ENCODE measurements around the gene CHST14. TPM values are rescaled to one million over a fixed set of nuclear protein-coding genes. Genes with fewer than 3 reads are reported as not detected.

The CHST14 gene
- total RNA-seq, 1 experiment from 2014 or later: 14.3 TPM

DNA sequence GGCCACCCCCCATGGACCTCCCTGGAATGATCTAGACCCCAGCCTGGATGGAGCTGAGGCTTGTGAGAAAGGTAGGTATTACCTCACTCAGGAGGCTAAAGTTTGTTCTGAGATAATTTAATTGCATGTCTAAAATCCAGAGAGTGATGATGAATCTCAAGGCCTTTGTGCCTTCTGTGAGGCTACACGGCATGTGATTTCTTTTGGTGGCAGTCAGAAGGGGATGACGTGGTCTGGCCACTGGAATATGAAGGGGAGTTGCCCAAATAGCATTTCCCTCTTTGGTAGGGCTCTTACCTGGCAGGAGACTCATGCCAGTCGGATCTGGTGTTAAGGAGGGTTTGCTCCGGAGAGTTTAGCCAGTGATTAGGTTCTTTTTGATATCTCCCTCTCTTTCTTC lies 27.5 kb upstream of the CHST14 start:
- no peak overlapping the region for H3K4me3 ChIP-seq (ENCODE audit: low read depth, low read length, poor library complexity, severe bottlenecking)
- ChIA-PET POLR2A (ENCODE audit: low non-redundant PET) (interaction anchor here (0.5 kb wide), 1 partner anchor 26 kb away, joined by 4 read pairs; no protein-coding TSS in a partner anchor), CTCF (no interaction called here)
- no TSS peak for BruUV-seq (replicated peaks)
- intact Hi-C loops (cut with micrococcal nuclease; ENCODE audit: unreplicated experiment): no loop called here
- peaks cover 16% of the 10 kb centered on the region for H3K4me1 ChIP-seq (ENCODE audit: insufficient read depth, low read length, poor library complexity, severe bottlenecking)
- no peak overlapping the region for H3K27ac ChIP-seq (ENCODE audit: low read depth, low read length, poor library complexity, severe bottlenecking)
- H3K9me3 ChIP-seq (ENCODE audit: low read depth, low read length, poor library complexity, severe bottlenecking): no peaks in the 10 kb centered on the region
- H3K27me3 ChIP-seq (replicated peaks; ENCODE audit: insufficient read depth, low read depth, low read length, poor library complexity): no peaks in the 10 kb centered on the region
- TF ChIP-seq EZH2 (IDR thresholded peaks at IDR 0.05; ENCODE audit: borderline replicate concordance, low read depth, low read length, poor library complexity, severe bottlenecking): no peak
- TF ChIP-seq, protein P1, sequence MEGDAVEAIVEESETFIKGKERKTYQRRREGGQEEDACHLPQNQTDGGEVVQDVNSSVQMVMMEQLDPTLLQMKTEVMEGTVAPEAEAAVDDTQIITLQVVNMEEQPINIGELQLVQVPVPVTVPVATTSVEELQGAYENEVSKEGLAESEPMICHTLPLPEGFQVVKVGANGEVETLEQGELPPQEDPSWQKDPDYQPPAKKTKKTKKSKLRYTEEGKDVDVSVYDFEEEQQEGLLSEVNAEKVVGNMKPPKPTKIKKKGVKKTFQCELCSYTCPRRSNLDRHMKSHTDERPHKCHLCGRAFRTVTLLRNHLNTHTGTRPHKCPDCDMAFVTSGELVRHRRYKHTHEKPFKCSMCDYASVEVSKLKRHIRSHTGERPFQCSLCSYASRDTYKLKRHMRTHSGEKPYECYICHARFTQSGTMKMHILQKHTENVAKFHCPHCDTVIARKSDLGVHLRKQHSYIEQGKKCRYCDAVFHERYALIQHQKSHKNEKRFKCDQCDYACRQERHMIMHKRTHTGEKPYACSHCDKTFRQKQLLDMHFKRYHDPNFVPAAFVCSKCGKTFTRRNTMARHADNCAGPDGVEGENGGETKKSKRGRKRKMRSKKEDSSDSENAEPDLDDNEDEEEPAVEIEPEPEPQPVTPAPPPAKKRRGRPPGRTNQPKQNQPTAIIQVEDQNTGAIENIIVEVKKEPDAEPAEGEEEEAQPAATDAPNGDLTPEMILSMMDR (conservative IDR thresholded peaks at IDR 0.05; ENCODE audit: low read depth, low read length): no peak
- no peaks in the 10 kb centered on the region for H3K36me3 ChIP-seq (ENCODE audit: insufficient read depth, low read length, poor library complexity, severe bottlenecking)
- DNase-seq (ENCODE audit: low spot score): no peak

DNA sequence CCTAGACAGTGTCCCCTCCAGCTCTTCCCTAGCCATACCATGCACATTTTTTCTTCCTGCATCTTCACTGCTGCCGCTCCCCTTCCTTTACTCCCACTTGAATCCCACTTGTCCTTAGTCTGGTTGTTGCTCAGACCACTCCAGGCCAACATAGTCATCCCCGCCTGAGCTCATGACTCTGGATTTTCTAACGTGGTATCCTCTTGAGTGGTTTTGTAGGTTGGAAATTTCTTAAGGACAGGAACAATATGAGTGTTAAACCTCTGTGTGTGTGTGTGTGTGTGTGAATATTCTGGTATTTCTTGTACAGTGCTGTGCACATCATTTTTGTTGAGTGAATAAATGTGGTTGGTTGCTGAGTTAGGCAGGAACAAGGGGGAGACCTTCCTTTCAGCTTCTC lies 26.9 kb upstream of the CHST14 start:
- H3K27ac ChIP-seq (ENCODE audit: low read depth, low read length, poor library complexity, severe bottlenecking): no peak overlapping the region
- TF ChIP-seq EZH2 (IDR thresholded peaks at IDR 0.05; ENCODE audit: borderline replicate concordance, low read depth, low read length, poor library complexity, severe bottlenecking): no peak
- TF ChIP-seq, protein P1 (conservative IDR thresholded peaks at IDR 0.05; ENCODE audit: low read depth, low read length): no peak
- DNase-seq (ENCODE audit: low spot score): no peak
- no peaks in the 10 kb centered on the region for H3K36me3 ChIP-seq (ENCODE audit: insufficient read depth, low read length, poor library complexity, severe bottlenecking)
- CTCF ChIA-PET: no interaction called here
- no peak overlapping the region for H3K4me3 ChIP-seq (ENCODE audit: low read depth, low read length, poor library complexity, severe bottlenecking)
- POLR2A ChIA-PET (ENCODE audit: low non-redundant PET): no interaction called here
- intact Hi-C loops (cut with micrococcal nuclease; ENCODE audit: unreplicated experiment): no loop called here
- no TSS peak for BruUV-seq (replicated peaks)
- H3K27me3 ChIP-seq (replicated peaks; ENCODE audit: insufficient read depth, low read depth, low read length, poor library complexity): no peaks in the 10 kb centered on the region
- no peaks in the 10 kb centered on the region for H3K9me3 ChIP-seq (ENCODE audit: low read depth, low read length, poor library complexity, severe bottlenecking)
- peaks cover 16% of the 10 kb centered on the region for H3K4me1 ChIP-seq (ENCODE audit: insufficient read depth, low read length, poor library complexity, severe bottlenecking)

DNA sequence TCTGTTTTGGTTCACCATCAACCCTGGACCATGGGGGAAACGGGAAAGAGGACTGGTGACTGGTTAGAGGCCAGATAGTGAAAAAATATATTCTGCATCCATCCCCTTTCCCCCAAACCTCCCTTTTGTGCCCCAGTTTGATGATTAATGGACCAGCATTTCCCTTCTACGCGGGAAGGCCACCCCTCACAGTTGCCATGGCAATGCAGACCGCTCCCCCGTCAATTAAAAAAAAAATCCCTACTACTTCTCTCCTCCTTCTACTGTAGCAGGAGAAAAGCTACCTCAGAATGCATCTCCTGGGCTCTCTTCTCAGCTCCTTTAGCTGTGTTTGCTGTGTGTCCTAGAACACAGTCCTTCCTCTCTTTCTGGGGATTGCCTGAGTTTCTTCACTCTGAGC lies 26.0 kb upstream of the CHST14 start:
- POLR2A ChIA-PET (ENCODE audit: low non-redundant PET): interaction anchor here (0.5 kb wide), 1 partner anchor 124 kb away, joined by 6 read pairs; the partner anchor contains the start of gene RPUSD2
- TF ChIP-seq, protein P1 (conservative IDR thresholded peaks at IDR 0.05; ENCODE audit: low read depth, low read length): no peak
- TF ChIP-seq EZH2 (IDR thresholded peaks at IDR 0.05; ENCODE audit: borderline replicate concordance, low read depth, low read length, poor library complexity, severe bottlenecking): no peak

More for the DNA sequence above, 26.0 kb upstream of the CHST14 start:
- BruUV-seq (replicated peaks): no TSS peak
- DNase-seq (ENCODE audit: low spot score): no peak
- H3K27me3 ChIP-seq (replicated peaks; ENCODE audit: insufficient read depth, low read depth, low read length, poor library complexity): no peaks in the 10 kb centered on the region
- H3K36me3 ChIP-seq (ENCODE audit: insufficient read depth, low read length, poor library complexity, severe bottlenecking): no peaks in the 10 kb centered on the region
- CTCF ChIA-PET: no interaction called here
- intact Hi-C loops (cut with micrococcal nuclease; ENCODE audit: unreplicated experiment): no loop called here
- H3K27ac ChIP-seq (ENCODE audit: low read depth, low read length, poor library complexity, severe bottlenecking): no peak overlapping the region
- H3K9me3 ChIP-seq (ENCODE audit: low read depth, low read length, poor library complexity, severe bottlenecking): no peaks in the 10 kb centered on the region
- peaks cover 10% of the 10 kb centered on the region for H3K4me1 ChIP-seq (ENCODE audit: insufficient read depth, low read length, poor library complexity, severe bottlenecking)
- no peak overlapping the region for H3K4me3 ChIP-seq (ENCODE audit: low read depth, low read length, poor library complexity, severe bottlenecking)
